GM12878 (cell line): ENCODE data around the gene FAM234B. TPM values are rescaled to one million over a fixed set of nuclear protein-coding genes. Genes with fewer than 3 reads are reported as not detected.

Source experiments
- ATAC-seq: fragments of 200-7000 bp; cut with Tn5 transposase; 3 replicates; pipeline ENCODE4 v1.9.1; 2020; ENCODE audit warnings: mild to moderate bottlenecking, moderate library complexity
- BruUV-seq: library from RNA; stranded (reverse); fragments of 400-500 nt; replicated peaks from 2 replicates; lab custom pipeline; 2021; lab: Mats Ljungman, UMichigan
- CTCF ChIA-PET: fragments of 300-600 bp; sonication (Branson Sonifier 250); formaldehyde crosslinking; extraction: SDS; loops from one replicate; lab custom pipeline; 2021; ENCODE audit warnings: inconsistent platforms; lab: Yijun Ruan, JAX
- POLR2A ChIA-PET: fragments of 350-600 bp; formaldehyde crosslinking; extraction: SDS; loops from one replicate; lab custom pipeline; 2021; ENCODE audit warnings: inconsistent platforms; lab: Charles Lee
- RAD21 ChIA-PET: fragments of 300-600 bp; sonication (Branson Sonifier 250); formaldehyde crosslinking; loops from one replicate; lab custom pipeline; 2023; ENCODE audit warnings: antibody characterized with exemption; ENCODE audit not compliant: unreplicated experiment; lab: Charles Lee
- SMC1A ChIA-PET: fragments of 300-600 bp; sonication (Branson Sonifier 250); formaldehyde crosslinking; loops from one replicate; lab custom pipeline; 2023; ENCODE audit not compliant: unreplicated experiment, uncharacterized antibody; lab: Charles Lee
- DNase-seq: peaks from one replicate; pipeline ENCODE4 v3.0.0-alpha.2; 2011; ENCODE audit warnings: low read depth, low spot score
- FAIRE-seq: peaks from 3 replicates; lab custom pipeline; 2011; peaks lifted over from hg19 to GRCh38; lab: Jason Lieb, UNC
- H2AFZ ChIP-seq: 2 replicates; pipeline ENCODE4 v1.6.0; 2011; ENCODE audit warnings: low read depth, low read length, control low read depth; ENCODE audit not compliant: control insufficient read depth
- H3K27ac ChIP-seq: 2 replicates; pipeline ENCODE4 v1.5.1; 2011; ENCODE audit warnings: control low read depth; ENCODE audit not compliant: control insufficient read depth, insufficient read depth
- H3K27me3 ChIP-seq, 2 experiments: replicated peaks in 1 of 2; 2 replicates each; pipeline versions ENCODE4 v1.6.0 to v1.6.1; 2011; ENCODE audit warnings: low read length in 1 of 2; ENCODE audit not compliant: control insufficient read depth in 2 of 2, insufficient read depth in 2 of 2
- H3K36me3 ChIP-seq, 2 experiments: 2 replicates each; pipeline ENCODE4 v1.5.1; 2011; ENCODE audit warnings: low read length in 1 of 2; ENCODE audit not compliant: control insufficient read depth in 2 of 2, insufficient read depth in 2 of 2
- H3K4me1 ChIP-seq: 2 replicates; pipeline ENCODE4 v1.6.1; 2011; ENCODE audit warnings: mild to moderate bottlenecking, low read length, moderate library complexity, mixed read lengths; ENCODE audit not compliant: control insufficient read depth, insufficient read depth
- H3K4me2 ChIP-seq: 2 replicates; pipeline ENCODE4 v1.6.0; 2011; ENCODE audit warnings: control low read depth; ENCODE audit not compliant: control insufficient read depth, insufficient read depth
- H3K4me3 ChIP-seq: fragments of 200-600 bp; sonication (generic); 2 replicates; pipeline ENCODE4 v1.5.1; 2016
- H3K79me2 ChIP-seq: 2 replicates; pipeline ENCODE4 v1.6.0; 2011; ENCODE audit warnings: low read length; ENCODE audit not compliant: control insufficient read depth, insufficient read depth
- H3K9ac ChIP-seq: 2 replicates; pipeline ENCODE4 v1.8.0; 2011; ENCODE audit warnings: low read length, control low read depth, mixed read lengths; ENCODE audit not compliant: control insufficient read depth, insufficient read depth
- H3K9me3 ChIP-seq: replicated peaks from 3 replicates; pipeline ENCODE4 v1.5.1; 2011; ENCODE audit warnings: mild to moderate bottlenecking, low read length; ENCODE audit not compliant: control insufficient read depth, insufficient read depth
- H4K20me1 ChIP-seq: 2 replicates; pipeline ENCODE4 v1.6.0; 2011; ENCODE audit not compliant: control insufficient read depth, insufficient read depth
- GATAD2B ChIP-seq: fragments of 450-650 bp; conservative IDR thresholded peaks from 2 replicates; pipeline ENCODE4 v1.6.1; 2017; ENCODE audit warnings: low read depth, mild to moderate bottlenecking, moderate library complexity
- KLF5 ChIP-seq: fragments of 450-650 bp; IDR thresholded peaks from 2 replicates; pipeline ENCODE4 v1.6.1; 2014; ENCODE audit warnings: mild to moderate bottlenecking; ENCODE audit not compliant: partially characterized antibody
- MYC ChIP-seq: IDR thresholded peaks from 2 replicates; pipeline ENCODE4 v1.6.1; 2011; ENCODE audit warnings: mild to moderate bottlenecking, low read length, moderate library complexity, inconsistent platforms; ENCODE audit not compliant: insufficient read depth, insufficient replicate concordance, insufficient read length, severe bottlenecking
- POLR2AphosphoS2 ChIP-seq: IDR thresholded peaks from 2 replicates; pipeline ENCODE4 v1.6.1; 2011; ENCODE audit warnings: low read depth, mild to moderate bottlenecking, low read length, improper control_type of control experiment, moderate library complexity
- POLR2AphosphoS5 ChIP-seq: IDR thresholded peaks from 2 replicates; pipeline ENCODE4 v1.6.1; 2011; ENCODE audit warnings: mild to moderate bottlenecking, low read length, inconsistent platforms
- SKIL ChIP-seq: fragments of 450-650 bp; IDR thresholded peaks from 2 replicates; pipeline ENCODE4 v1.6.1; 2017; ENCODE audit warnings: mild to moderate bottlenecking, low read depth, inconsistent platforms; ENCODE audit not compliant: poor library complexity, severe bottlenecking
- SP1 ChIP-seq: IDR thresholded peaks from one replicate; pipeline ENCODE4 v1.6.1; 2011; ENCODE audit warnings: low read depth, low read length
- SUPT20H ChIP-seq: IDR thresholded peaks from 2 replicates; pipeline ENCODE4 v1.6.1; 2011; ENCODE audit warnings: low read depth, mild to moderate bottlenecking, low read length, moderate library complexity, borderline replicate concordance; ENCODE audit not compliant: control insufficient read depth
- ZNF207 ChIP-seq: fragments of 450-650 bp; IDR thresholded peaks from 2 replicates; pipeline ENCODE4 v1.6.1; 2014; ENCODE audit warnings: antibody characterized with exemption, mild to moderate bottlenecking, borderline replicate concordance
- ZNF24 ChIP-seq: fragments of 450-650 bp; IDR thresholded peaks from 2 replicates; pipeline ENCODE4 v1.6.1; 2017; ENCODE audit warnings: antibody characterized with exemption, mild to moderate bottlenecking
- WGBS: methylation state at CpG from one replicate; pipeline ENCODE4 v1.1.6; 2016; ENCODE audit warnings: low lambda C conversion rate; ENCODE audit not compliant: insufficient replicate concordance, insufficient coverage; ENCODE audit errors: missing lambda C conversion rate; 5-methylcytosine and 5-hydroxymethylcytosine counted together
- in situ Hi-C: fragments of 300-500 bp; cut with MboI; formaldehyde crosslinking; loops from 9 replicates; pipeline ENCODE4 v1.14.3; 2018; ENCODE audit warnings: mixed read lengths
- intact Hi-C: fragments of 100-400 bp; cut with micrococcal nuclease; formaldehyde crosslinking; loops from one replicate; pipeline ENCODE4 v1.14.2; 2022; ENCODE audit not compliant: unreplicated experiment
- polyA plus RNA-seq, 11 experiments: library from polyadenylated mRNA; depleted of rRNA in 4 of 11; unstranded in 6 of 11; stranded (reverse) in 5 of 11; fragments of >200 nt; fragmentation: Nextera tagmentation in 4 of 11; fragmentation: Illumina TruSeq in 1 of 11; extraction: Ambion mirVana in 4 of 11; extraction: Trizol in 1 of 11; gene quantifications; 1 replicate in 1 of 11; 2 replicates in 10 of 11; pipeline versions ENCODE4 v1.2.1 to v1.2.3, GENCODE V29; 2011 to 2016; ENCODE audit warnings: inconsistent platforms in 2 of 11, missing spikeins in 2 of 11, low read depth in 1 of 11
- total RNA-seq, 4 experiments: library from RNA; depleted of rRNA in 3 of 4; stranded (reverse); fragments of >200 nt in 3 of 4; fragmentation: Illumina TruSeq in 1 of 4; extraction: Trizol in 1 of 4; gene quantifications; 2 replicates each; pipeline versions ENCODE4 v1.2.1 to v1.2.3, GENCODE V29; 2013 to 2021

Gene FAM234B
- total and polyA plus RNA-seq, 10 of the 15 experiments (the other 5 are each of a cell fraction or from before 2014, with no cell fraction given) = 0.09 to 2.8 (median 0.18) TPM

- FAIRE-seq (no peak), ATAC-seq (no peak)
- intact Hi-C loops = loop anchor here (5.0 kb wide), 1 partner anchor 77 kb away; no protein-coding TSS in a partner anchor
- H3K4me2 ChIP-seq = no peak overlapping the region
- H4K20me1 ChIP-seq = no peaks in the 10 kb centered on the region
- ChIA-PET RAD21 (no interaction called here), CTCF (no interaction called here)
- no peaks in the 10 kb centered on the region for H3K36me3 ChIP-seq
- no peak overlapping the region for H3K4me3 ChIP-seq
- peaks cover 22% of the 10 kb centered on the region for H3K4me1 ChIP-seq
- TF ChIP-seq SKIL (no peak), POLR2AphosphoS5 (no peak), GATAD2B (no peak), POLR2AphosphoS2 (no peak), KLF5 (no peak), SUPT20H (no peak), ZNF24 (no peak), MYC (no peak), SP1 (no peak), ZNF207 (no peak)
- TF ChIP-seq, all 136 proteins: peak for 0
- ChIA-PET POLR2A (no interaction called here), SMC1A (interaction anchor here (1.2 kb wide), 1 partner anchor 9 kb away, joined by 3 read pairs; no protein-coding TSS in a partner anchor)
- Histone ChIP-seq H3K27me3 (no peaks in the 10 kb centered on the region), H3K79me2 (no peaks in the 10 kb centered on the region), H3K9me3 (no peaks in the 10 kb centered on the region), H2AFZ (no peak overlapping the region), H3K9ac (no peak overlapping the region), H3K27ac (no peak overlapping the region)
- in situ Hi-C loops = no loop called here
- BruUV-seq = no TSS peak
- DNase-seq = no peak
- 79% methylated on average over 8 of the region's 8 CpGs for WGBS
Observed at GRCh38 chr12:13095266-13095995, 51.2 kb downstream of the FAM234B start.
